ENCODE measurements around the gene INSRR. TPM values are rescaled to one million over a fixed set of nuclear protein-coding genes. Genes with fewer than 3 reads are reported as not detected.

Gene INSRR
- total and polyA plus RNA-seq, 2 of the 8 experiments (the other 6 are each of a cell fraction or from before 2014, with no cell fraction given): 0.02 TPM; not detected in 1

DNA sequence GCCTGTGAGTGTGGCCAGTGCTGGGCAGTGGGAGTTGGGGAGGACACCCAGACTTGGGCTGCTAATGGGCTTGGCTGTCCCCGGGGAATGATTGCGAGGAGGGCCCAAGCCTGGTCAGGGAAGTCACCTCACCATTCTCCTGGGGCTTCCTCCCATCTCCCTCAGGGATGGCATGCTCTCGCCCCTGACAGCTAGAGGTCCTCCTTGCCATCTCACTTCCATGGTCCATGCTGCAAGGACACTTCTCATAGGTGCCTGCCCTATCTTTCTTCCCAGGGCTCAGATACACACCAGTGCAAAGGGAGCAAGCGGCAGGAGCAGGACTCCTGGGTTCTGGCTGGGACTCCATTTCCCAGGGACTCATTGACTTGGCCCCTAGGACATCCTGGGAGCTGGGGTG is 5.9 kb upstream of the INSRR start:
- Histone ChIP-seq H2BK15ac (ENCODE audit: low read length) (no peak overlapping the region), H2AFZ (ENCODE audit: low read length) (no peak overlapping the region), H2BK120ac (replicated peaks; ENCODE audit: low read depth, low read length) (no peak overlapping the region), H4K91ac (replicated peaks; ENCODE audit: insufficient read length, low read length) (no peak overlapping the region), H3K4ac (replicated peaks; ENCODE audit: insufficient read length, low read depth, low read length) (no peak overlapping the region), H3K9me3 (ENCODE audit: insufficient read depth in 2 of 2, low read depth in 1 of 2, low read length in 1 of 2) (no peaks in the 10 kb centered on the region), H3K14ac (ENCODE audit: insufficient read length) (no peak overlapping the region), H4K8ac (ENCODE audit: extremely low read depth, insufficient read depth, low read length) (no peak overlapping the region), H3K4me1 (replicated peaks in 1 of 4; ENCODE audit: control insufficient read depth in 3 of 4, insufficient read depth in 4 of 4, low read length in 3 of 4) (peaks cover 0 to 16% (median 12%) of the 10 kb centered on the region in 4 experiments; a peak in 5 of 7 replicates), H2BK12ac (ENCODE audit: low read depth, low read length) (no peak overlapping the region), H2BK20ac (ENCODE audit: low read length) (no peak overlapping the region), H3K79me1 (ENCODE audit: low read depth, low read length) (no peaks in the 10 kb centered on the region), H3K4me2 (ENCODE audit: insufficient read depth in 1 of 2, low read depth in 2 of 2, low read length in 2 of 2) (no peak overlapping the region), H4K20me1 (replicated peaks in 1 of 2; ENCODE audit: control insufficient read depth in 1 of 2, insufficient read depth in 2 of 2, low read length in 2 of 2) (peaks cover 1 to 7% of the 10 kb centered on the region in 2 experiments), H3K18ac (ENCODE audit: extremely low read depth, low read length) (no peak overlapping the region), H2AK5ac (ENCODE audit: low read depth, low read length) (no peak overlapping the region), H3K36me3 (ENCODE audit: control insufficient read depth in 2 of 4, insufficient read depth in 4 of 4, low read length in 3 of 4) (peaks cover 0 to 2% (median 0%) of the 10 kb centered on the region in 4 experiments; a peak in 1 of 8 replicates), H4K5ac (ENCODE audit: insufficient read length, low read depth, low read length) (no peak overlapping the region), H3K27me3 (replicated peaks in 1 of 4; ENCODE audit: control insufficient read depth in 3 of 4, extremely low read depth in 1 of 4, insufficient read depth in 3 of 4, low read length in 3 of 4) (peaks cover 30 to 56% (median 48%) of the 10 kb centered on the region in 4 experiments), H3K23ac (ENCODE audit: insufficient read length) (no peak overlapping the region), H3K4me3 (ENCODE audit: extremely low read depth in 1 of 4, insufficient read depth in 2 of 4, low read depth in 3 of 4, low read length in 4 of 4) (no peak overlapping the region), H3K27ac (ENCODE audit: low read depth, low read length) (no peak overlapping the region), H3K23me2 (ENCODE audit: low read depth, low read length) (peaks cover 9% of the 10 kb centered on the region; the same call in 1 of the 2 replicates), H3K79me2 (ENCODE audit: control insufficient read depth in 1 of 2, insufficient read depth in 2 of 2, low read length in 2 of 2) (no peaks in the 10 kb centered on the region), H3K56ac (replicated peaks; ENCODE audit: insufficient read length, low read depth, low read length) (no peak overlapping the region), H2BK5ac (ENCODE audit: low read depth, low read length) (no peak overlapping the region), H3K9ac (replicated peaks in 1 of 4; ENCODE audit: extremely low read depth in 1 of 4, low read depth in 3 of 4, low read length in 3 of 4) (no peak overlapping the region)
- 93% methylated on average over 3 of the region's 4 CpGs; no CpG with 5 or more reads in 1 of the 2 experiments for WGBS, 2 experiments (ENCODE audit: extremely low coverage in 1 of 2, insufficient coverage in 1 of 2, insufficient read length in 1 of 2, insufficient replicate concordance in 2 of 2, low coverage in 1 of 2, low lambda C conversion rate in 2 of 2, missing lambda C conversion rate in 1 of 2)
- FAIRE-seq: no peak
- ChIA-PET POLR2A (ENCODE audit: partially characterized antibody) (interaction anchor here (1.0 kb wide), 1 partner anchor 98 kb away, joined by 5 read pairs; the partner anchor contains the start of gene PRCC), CTCF (ENCODE audit: partially characterized antibody) (interaction anchor here (0.6 to 25.2 kb wide), 10 partner anchors 15 to 182 kb away, joined by 3 to 719 read pairs (median 44); partner anchors contain the start of genes LRRC71 and PEAR1)
- DNase-seq (ENCODE audit: low read depth in 1 of 2, low spot score in 2 of 2): no peak
- TF ChIP-seq RAD21 (IDR thresholded peaks at IDR 0.05 in 1 of 2, conservative IDR thresholded peaks at IDR 0.05 in 1 of 2; ENCODE audit: low read depth in 2 of 2, low read length in 2 of 2) (0 out of 4 replicates have a peak, but pooled peaks of 1 of the 2 experiments have one; percentile 9), SAP30 (IDR thresholded peaks at IDR 0.05; ENCODE audit: insufficient read depth, insufficient replicate concordance, low read length) (no peak)
